ENCODE results near the gene DNAJB4. TPM values are rescaled to one million over a fixed set of nuclear protein-coding genes. Genes with fewer than 3 reads are reported as not detected.

Gene DNAJB4
- total RNA-seq, result 10 to 100 TPM; 44.5 to 57.2 (median 50.8) TPM

- Histone ChIP-seq H3K27ac (peak within 1 kb of the TSS; percentile 90 to 98 (median 94)), H3K36me3 (no peaks in the 10 kb centered on the region), H3K4me1 (peaks cover 12 to 17% of the 10 kb centered on the region in 2 donors), H3K27me3 (no peaks in the 10 kb centered on the region), H3K9me3 (no peaks in the 10 kb centered on the region), H3K4me3 (replicated peaks in 1 of 3) (peak within 1 kb of the TSS; percentile 34 to 89 (median 42))
- WGBS, 2 donors, result 0% methylated on average over 12 of the region's 12 CpGs
- intact Hi-C loops (cut with DNase I), result no loop called here
- peak; percentile 73 to 74 for DNase-seq
- TF ChIP-seq, protein P1, sequence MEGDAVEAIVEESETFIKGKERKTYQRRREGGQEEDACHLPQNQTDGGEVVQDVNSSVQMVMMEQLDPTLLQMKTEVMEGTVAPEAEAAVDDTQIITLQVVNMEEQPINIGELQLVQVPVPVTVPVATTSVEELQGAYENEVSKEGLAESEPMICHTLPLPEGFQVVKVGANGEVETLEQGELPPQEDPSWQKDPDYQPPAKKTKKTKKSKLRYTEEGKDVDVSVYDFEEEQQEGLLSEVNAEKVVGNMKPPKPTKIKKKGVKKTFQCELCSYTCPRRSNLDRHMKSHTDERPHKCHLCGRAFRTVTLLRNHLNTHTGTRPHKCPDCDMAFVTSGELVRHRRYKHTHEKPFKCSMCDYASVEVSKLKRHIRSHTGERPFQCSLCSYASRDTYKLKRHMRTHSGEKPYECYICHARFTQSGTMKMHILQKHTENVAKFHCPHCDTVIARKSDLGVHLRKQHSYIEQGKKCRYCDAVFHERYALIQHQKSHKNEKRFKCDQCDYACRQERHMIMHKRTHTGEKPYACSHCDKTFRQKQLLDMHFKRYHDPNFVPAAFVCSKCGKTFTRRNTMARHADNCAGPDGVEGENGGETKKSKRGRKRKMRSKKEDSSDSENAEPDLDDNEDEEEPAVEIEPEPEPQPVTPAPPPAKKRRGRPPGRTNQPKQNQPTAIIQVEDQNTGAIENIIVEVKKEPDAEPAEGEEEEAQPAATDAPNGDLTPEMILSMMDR (IDR thresholded peaks at IDR 0.05), result no peak
- peak; percentile 95 to 100 for TF ChIP-seq POLR2A (IDR thresholded peaks at IDR 0.05)
Measured at GRCh38 chr1:78004719-78005447, at the start of gene DNAJB4. TSS of gene DNAJB4 (plus strand) at chr1:78004939. CDS start at chr1:78005111, 172 bp downstream.

DNA sequence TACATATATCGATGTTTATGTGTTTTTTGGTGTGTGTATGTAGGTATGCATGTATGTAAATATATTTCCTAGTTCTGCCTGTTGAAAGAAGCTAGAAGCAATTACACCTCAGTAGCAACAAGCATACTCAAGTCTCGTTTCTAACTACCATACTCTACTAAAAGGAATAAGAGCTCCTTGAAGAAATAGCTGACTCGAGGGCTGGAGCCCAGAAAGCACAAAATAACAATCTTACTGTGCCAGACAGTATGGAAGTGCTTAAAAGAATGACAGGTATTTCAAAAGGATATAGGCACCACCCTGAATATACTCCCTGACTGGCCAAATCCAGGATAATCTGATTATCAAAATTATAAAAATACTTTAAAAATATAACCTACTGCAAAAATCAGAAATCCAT, 49.0 kb upstream of the DNAJB4 start:
- WGBS, 2 donors, result 45 to 66% methylated on average over 3 of the region's 3 CpGs
- Histone ChIP-seq H3K4me1 (peaks cover 0 to 3% of the 10 kb centered on the region in 2 donors), H3K9me3 (no peaks in the 10 kb centered on the region), H3K27ac (peak overlapping the region in 1 of 3 donors; percentile 11), H3K36me3 (peaks cover 47 to 74% of the 10 kb centered on the region in 2 donors), H3K4me3 (replicated peaks in 1 of 3) (no peak overlapping the region), H3K27me3 (no peaks in the 10 kb centered on the region)
- intact Hi-C loops (cut with DNase I), result loop anchor here (10.0 kb wide), 1 partner anchor 159 kb away; no protein-coding TSS in a partner anchor
- TF ChIP-seq POLR2A (IDR thresholded peaks at IDR 0.05), result no peak
- TF ChIP-seq, protein P1 (IDR thresholded peaks at IDR 0.05), result no peak
- DNase-seq, result peak in 1 of 2 donors; percentile 9

GRCh38 chr1:77956464-77956863, 48.3 kb upstream of the DNAJB4 start:
- Histone ChIP-seq H3K4me3 (replicated peaks in 1 of 3) (no peak overlapping the region), H3K4me1 (no peaks in the 10 kb centered on the region), H3K27me3 (no peaks in the 10 kb centered on the region), H3K27ac (no peak overlapping the region), H3K36me3 (peaks cover 54 to 71% of the 10 kb centered on the region in 2 donors), H3K9me3 (no peaks in the 10 kb centered on the region)
- DNase-seq, result no peak
- TF ChIP-seq, protein P1 (IDR thresholded peaks at IDR 0.05), result no peak
- TF ChIP-seq POLR2A (IDR thresholded peaks at IDR 0.05), result no peak
- 92 to 95% methylated on average over 3 of the region's 3 CpGs for whole genome bisulfite sequencing, 2 donors
- intact Hi-C loops (cut with DNase I), result loop anchor here (10.0 kb wide), 1 partner anchor 158 kb away; no protein-coding TSS in a partner anchor

GRCh38 chr1:77958391-77958790, 46.3 kb upstream of the DNAJB4 start:
- no peaks in the 10 kb centered on the region for H3K4me1 ChIP-seq
- no peak for DNase-seq
- H3K36me3 ChIP-seq, result peaks cover 64 to 72% of the 10 kb centered on the region in 2 donors
- H3K4me3 ChIP-seq (replicated peaks in 1 of 3), result no peak overlapping the region
- TF ChIP-seq POLR2A (IDR thresholded peaks at IDR 0.05), result no peak
- TF ChIP-seq, protein P1 (IDR thresholded peaks at IDR 0.05), result no peak
- no peaks in the 10 kb centered on the region for H3K27me3 ChIP-seq
- intact Hi-C loops (cut with DNase I), result loop anchor here (10.0 kb wide), 1 partner anchor 156 kb away; no protein-coding TSS in a partner anchor
- H3K9me3 ChIP-seq, result no peaks in the 10 kb centered on the region
- H3K27ac ChIP-seq, result peak overlapping the region in 2 of 3 donors; percentile 16 to 17

DNA sequence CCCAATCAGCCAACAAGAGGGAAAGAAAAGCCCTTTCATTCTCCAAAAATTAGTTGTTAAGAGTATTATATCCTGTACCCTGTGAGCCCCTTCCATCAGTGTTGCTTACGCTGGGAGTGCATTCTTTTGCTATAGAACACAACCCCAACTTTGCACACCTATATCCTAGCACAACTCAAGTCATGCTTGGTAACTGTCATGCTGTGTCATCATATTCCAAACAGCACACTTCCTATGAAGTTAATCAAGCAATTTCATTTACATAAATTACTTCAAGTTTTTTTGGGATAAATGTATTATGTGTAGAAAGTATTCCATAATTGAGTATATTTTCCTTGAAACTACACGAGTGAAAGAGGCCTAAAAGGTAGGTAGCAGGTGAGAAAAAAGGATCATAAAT, 45.9 kb upstream of the DNAJB4 start:
- TF ChIP-seq POLR2A (IDR thresholded peaks at IDR 0.05), result no peak
- TF ChIP-seq, protein P1 (IDR thresholded peaks at IDR 0.05), result no peak
- H3K36me3 ChIP-seq, result peaks cover 67 to 76% of the 10 kb centered on the region in 2 donors
- intact Hi-C loops (cut with DNase I), result loop anchor here (10.0 kb wide), 1 partner anchor 156 kb away; no protein-coding TSS in a partner anchor
- no peaks in the 10 kb centered on the region for H3K27me3 ChIP-seq
- DNase-seq, result no peak
- 96 to 99% methylated on average over 2 of the region's 2 CpGs for WGBS, 2 donors
- no peak overlapping the region for H3K4me3 ChIP-seq (replicated peaks in 1 of 3)
- H3K4me1 ChIP-seq, result no peaks in the 10 kb centered on the region
- no peaks in the 10 kb centered on the region for H3K9me3 ChIP-seq
- H3K27ac ChIP-seq, result peak overlapping the region in 2 of 3 donors; percentile 16 to 17

Measured in thyroid gland (tissue), 4 donors.